Stimulated activated CD4-positive, alpha-beta T cell treated with anti-CD3 and anti-CD28 coated beads, Interleukin-2, amount 100 ng/mL, for 24 hours (primary cell): ENCODE data around the gene FBXL19.

Source experiments
- DNase-seq, 2 donors: peaks; one replicate each; pipeline ENCODE4 v3.0.0-alpha.2; 2020

FBXL19 gene

DNA sequence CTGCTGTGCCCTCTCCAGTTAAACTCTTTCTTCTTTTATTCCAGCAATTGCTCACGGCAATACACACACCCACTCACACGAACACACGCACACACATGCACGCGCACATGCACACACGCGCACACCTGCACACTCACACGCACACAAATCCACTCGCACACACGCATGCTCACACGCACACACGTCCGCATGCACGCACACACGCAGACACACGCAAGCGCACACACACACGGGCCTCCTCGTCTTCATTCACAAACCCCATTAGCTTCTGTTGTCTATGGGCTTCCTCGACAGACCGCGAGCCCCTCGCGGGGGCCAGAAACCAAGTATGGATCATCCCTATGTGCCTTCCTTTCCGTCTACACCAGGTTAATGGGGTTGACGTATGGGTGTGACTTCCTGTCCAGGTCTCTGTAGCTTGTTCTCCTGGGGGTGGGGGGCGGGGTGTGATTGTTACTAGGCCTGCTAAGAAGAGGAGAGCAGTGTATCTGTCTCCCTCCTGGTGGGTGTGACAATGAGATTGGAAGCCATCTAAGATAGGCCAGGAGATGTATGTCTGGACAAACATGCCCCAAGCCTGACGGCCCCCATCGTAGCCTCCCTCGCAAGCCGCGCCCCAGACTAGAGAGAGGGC is 27.6 kb upstream of the FBXL19 start:
- no peak for DNase-seq

DNA sequence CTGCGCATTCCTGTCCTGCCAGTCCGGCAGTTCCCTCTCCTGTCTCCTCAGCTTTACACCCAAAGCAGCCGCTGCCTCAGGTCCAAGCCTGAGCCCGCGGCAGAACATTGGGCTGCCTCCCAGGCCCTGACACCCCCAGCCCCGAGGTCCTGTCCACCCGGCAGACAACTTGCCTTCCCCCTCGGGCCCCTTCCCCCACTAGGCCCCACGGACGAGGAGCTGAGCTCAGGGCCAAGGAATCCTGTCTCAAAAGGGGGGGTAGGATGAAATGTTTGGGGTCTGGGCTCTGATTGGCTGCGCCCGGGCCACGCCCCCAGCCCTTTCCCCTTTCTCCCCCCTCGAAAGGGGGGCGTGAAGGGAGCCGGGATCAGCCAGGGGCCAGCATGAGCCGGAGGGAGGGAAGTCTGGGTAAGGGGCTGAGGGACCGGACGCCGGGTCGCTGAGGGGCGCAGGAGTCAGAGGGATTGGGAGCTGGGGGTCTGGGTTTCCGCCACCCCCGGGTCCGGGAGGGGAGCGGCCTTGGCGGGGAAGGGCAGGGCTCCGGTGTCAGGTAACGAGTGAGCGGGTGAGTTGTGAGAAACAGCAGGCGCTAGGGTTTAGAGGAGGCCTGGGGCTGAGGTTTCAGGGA is 27.0 kb upstream of the FBXL19 start, which contains the start of gene CTF1:
Gene CTF1 (plus strand): TSS at position 354 of the 628 bp plus-strand sequence. CDS start 30 bp downstream, at position 384.
- DNase-seq, result no peak

DNA sequence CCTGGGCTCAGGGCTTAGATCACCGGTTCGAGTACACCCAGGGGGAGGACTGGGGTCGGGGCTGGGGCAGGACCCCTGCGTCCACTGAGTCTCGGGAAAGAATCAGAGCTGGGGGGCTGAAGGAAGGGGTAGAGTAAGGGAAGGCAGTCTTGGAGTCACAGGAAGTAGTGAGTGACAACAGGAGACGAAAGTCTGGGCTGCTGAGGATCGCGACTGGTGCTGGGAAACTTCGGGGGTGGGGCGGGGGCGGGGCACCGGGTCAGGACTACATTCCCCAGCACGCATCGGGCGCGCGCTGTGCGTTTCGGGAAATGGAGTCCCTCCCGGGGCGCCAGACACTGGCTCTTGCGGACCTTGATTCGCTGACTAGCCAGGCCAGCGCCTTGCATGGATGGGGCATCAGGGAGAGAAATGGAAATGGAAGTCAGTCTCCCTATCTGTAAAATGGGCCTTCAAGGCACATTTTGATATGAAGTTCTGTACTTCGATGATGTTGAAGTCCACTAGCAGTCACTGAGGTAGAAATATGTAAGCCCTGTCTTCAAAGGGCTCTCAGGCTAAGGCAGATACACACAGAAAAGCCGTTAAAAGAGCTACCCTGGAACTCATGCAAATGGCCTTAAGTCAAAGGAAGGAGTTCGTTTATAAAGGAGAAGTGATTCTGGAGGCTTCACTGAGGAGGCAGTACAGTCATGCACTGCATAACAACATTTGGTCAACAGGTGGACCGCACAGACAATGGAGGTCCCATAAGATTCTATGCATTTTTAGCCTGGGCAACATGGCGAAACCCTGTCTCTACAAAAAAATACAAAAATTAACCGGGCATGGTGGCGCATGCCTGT is 26.3 kb upstream of the FBXL19 start:
- peak; percentile 84 to 85 for DNase-seq

DNA sequence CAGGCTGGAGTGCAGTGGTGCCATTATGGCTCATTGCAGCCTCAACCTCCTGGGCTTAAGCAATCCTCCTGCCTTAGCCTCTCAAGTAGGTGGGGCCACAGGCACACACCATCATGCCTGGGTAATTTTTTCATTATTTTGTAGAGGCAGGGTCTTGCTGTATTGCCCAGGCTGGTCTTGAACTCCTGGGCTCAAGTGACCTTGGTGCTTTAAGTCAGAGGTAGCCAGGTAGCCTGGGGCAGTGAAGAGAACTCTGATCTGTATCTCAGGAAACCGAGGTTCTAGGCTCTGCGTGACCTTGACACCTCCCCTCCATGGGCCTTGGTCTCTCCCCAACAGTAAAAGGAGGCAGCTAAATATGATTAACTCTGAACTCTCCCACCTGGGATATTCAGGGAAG is 23.6 kb upstream of the FBXL19 start:
- no peak for DNase-seq

DNA sequence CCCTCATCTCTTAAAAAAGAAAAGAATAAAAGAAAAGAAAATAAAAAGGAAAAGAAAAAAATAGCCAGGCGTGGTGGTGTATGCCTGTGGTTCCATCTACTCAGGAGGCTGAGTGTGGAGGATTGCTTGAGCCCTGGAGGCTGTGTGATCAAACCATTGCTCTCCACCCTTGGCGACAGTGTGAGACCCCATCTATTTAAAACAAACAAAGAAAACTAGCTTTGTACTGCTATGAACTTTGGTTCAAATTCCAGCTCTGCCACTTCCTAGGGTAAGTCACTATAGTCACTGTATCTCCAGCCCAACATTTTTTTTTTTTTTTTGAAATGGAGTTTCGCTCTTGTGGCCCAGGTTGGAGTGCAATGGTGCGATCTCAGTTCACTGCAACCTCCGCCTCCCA is 22.8 kb upstream of the FBXL19 start:
- DNase-seq, result no peak

DNA sequence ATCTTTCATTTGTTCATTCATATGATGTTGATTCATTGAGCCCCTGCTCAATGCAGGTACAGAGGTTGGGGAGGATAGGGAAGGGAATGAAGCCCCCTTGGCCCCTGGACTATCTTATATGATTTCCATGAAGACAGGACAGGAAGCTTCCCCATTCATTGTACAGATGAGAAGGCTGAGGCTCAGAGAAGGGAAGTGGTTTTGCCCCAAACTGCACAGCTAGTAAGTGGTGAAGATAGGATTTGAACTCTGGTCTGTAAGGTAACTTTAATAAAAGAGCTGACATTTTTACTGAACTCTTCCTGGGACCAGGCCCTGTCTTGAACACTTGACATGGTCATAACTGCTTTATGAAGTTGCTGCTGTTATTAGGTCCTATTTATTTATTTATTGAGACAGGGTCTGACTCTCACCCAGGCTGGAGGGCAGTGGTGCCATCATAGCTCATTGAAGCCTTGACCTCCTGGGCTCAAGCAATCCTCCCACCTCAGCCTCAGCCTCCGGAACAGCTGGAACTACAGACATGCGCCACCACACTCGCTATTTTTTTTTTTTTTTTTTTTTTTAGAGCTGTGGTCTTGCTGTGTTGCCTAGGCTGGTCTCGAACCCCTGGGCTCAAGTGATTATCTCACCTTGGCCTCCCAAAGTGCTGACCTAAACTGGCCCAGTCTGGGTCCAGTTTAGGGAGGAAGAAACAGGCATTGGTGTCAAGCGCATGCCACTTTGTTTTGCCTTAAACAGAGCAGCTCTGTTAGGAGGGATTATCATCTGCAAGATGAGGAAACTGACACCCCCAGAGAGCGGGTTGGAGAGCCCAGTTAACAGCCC is 22.0 kb upstream of the FBXL19 start:
- DNase-seq, result no peak

DNA sequence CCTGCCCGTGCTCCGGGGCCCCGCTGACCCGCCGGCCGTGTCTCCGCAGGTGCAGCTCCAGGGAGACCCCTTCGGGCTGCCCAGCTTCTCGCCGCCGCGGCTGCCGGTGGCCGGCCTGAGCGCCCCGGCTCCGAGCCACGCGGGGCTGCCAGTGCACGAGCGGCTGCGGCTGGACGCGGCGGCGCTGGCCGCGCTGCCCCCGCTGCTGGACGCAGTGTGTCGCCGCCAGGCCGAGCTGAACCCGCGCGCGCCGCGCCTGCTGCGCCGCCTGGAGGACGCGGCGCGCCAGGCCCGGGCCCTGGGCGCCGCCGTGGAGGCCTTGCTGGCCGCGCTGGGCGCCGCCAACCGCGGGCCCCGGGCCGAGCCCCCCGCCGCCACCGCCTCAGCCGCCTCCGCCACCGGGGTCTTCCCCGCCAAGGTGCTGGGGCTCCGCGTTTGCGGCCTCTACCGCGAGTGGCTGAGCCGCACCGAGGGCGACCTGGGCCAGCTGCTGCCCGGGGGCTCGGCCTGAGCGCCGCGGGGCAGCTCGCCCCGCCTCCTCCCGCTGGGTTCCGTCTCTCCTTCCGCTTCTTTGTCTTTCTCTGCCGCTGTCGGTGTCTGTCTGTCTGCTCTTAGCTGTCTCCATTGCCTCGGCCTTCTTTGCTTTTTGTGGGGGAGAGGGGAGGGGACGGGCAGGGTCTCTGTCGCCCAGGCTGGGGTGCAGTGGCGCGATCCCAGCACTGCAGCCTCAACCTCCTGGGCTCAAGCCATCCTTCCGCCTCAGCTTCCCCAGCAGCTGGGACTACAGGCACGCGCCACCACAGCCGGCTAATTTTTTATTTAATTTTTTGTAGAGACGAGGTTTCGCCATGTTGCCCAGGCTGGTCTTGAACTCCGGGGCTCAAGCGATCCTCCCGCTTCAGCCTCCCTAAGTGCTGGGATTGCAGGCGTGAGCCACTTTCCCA is 21.1 kb upstream of the FBXL19 start:
- peak; percentile 60 to 67 for DNase-seq

DNA sequence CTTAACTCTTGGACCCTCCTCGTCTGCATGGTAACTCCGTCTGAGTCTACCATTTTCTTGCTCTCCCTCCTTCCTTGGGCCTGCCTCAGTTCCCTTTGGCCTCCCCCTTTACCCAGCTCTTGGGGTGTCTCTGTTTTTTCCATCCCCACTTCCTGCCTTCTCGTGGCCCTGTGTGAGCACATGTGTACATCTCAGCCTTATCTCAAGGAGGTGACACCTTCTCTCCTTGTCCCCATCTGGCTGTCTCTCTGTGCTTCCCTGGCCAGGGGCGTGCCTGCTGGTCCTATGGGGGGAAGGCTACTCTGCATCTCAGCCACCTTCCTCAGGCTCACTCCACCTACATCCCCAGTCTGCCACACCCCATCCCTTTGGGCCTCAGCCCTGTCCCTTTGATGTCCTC is 20.4 kb upstream of the FBXL19 start:
- DNase-seq, result peak in 1 of 2 donors; percentile 30

DNA sequence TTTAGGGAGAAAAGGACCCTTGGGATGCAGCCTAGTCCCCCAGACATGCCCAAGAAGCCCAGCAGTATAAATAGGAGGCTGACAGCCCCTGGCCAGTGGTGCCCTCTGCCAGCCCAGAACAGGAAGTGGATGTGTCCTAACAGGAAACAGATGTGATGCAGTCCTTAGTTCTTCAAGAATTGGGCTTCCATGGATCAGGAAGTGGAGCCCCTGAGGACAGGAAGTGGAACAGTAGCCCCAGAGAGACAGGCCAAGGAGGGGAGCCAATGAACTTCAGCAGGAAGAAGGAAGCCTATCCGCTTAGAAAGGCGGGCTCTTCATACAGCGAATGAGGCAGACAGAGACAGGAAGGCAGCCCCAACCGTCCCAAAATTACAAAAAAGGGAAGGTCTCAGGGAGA is 19.8 kb upstream of the FBXL19 start:
- DNase-seq, result no peak

DNA sequence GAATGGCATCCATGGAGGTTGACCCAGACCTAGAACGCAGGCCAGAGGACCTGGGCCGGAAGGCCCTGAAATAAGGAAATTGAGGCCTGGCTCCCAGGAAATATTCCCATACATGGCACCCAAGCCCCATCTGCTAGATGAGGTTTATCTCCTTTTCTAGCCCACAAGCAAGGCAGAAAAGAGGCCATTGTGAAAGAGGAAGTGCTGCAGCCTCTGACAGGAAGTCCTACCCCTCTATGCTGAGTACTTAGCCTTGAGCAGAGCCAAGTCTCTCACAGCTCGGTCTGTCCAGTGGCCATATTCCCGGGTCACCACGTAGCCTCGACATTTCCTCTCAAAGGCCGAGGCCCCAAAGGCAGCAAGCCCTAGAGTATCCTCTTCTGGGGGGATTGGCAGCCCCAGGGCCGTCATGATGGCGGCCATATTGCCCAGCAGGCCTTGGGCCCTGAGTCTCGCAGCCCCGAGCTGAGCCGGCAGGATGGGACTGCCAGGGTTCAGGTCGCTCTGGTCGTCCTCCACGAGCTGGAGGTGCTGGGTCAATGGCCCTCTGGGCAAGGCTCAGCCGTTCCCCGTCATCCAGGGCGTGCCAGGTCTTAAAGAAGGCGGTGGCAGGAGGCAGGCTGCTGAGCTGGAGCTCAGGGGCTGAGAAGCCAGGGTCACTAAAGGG is 19.1 kb upstream of the FBXL19 start:
- no peak for DNase-seq

DNA sequence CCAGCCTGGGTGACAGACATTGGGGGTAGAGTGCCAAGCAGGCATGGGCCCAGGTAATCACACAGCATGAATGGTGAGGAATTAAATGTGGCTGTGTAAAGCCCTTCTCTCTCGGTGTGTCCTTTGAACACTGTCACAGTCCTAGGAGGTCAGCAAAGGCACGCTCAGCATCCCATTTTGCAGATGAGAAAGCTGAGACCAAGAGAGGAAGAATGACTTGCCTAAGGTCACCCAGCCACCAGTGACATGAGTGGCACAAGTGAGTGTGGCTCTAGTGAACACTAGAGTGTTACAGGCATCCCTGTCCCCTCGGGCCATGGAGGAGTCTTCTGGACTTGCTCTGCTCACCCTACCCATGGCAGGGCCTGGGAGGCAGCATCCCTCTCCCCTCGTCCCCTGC is 16.3 kb upstream of the FBXL19 start:
- no peak for DNase-seq

DNA sequence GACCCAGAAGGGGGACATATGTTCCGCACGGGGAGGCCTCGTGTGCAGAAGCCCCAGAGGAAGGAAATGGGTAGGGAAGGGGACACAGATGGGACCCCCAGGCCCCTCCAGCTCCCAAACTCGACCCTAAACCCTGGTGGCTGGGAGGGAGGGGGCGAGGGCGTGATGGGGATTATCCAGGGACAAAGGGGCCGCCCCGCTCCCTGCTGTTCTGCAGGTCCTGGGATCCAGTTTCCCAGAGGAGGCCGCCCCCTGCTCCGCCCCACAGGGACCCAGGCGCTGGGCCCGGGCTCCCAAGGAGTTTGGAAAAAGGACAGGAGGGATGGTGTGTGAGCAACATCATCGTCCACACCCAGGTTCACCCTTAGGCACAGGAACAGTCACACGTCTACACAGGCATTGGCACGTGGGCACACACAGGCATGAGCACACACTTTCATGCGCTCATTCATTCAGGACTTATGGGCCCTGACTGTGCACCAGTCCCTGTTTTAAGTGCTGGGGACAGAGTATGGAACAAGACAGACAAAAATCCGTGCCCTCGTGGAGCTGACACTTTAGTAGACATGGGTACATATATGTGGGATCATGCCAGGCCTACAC is 12.8 kb upstream of the FBXL19 start:
- no peak for DNase-seq

DNA sequence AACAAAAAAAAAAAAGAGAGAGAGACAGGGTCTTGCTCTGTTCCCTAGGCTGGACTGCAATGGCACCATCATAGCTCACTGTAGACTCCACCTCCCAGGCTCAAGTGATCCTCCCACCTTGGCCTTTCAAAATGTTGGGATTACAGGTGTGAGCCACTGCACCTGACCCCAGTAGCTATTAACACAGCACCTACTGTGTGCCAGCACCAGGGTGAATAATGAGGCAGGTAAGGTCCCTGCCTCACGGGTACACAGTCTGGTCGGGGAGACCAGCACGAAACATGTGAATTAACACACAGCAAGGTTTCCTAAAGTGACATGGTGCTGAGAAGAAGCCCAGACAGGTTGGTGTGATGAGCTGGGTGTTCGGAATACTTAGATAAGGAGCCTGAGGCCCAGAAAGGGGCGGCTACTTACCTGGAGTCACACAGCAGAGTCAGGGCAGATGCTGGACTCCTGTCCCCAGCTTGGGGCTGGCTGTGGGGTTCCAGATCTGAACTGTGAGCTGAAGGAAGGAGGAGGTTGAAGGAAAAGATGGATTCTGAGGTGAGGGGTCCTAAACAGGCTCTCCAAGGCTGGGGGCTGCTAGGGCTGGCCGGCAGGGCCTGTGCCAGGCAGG is 10.5 kb upstream of the FBXL19 start:
- no peak for DNase-seq

DNA sequence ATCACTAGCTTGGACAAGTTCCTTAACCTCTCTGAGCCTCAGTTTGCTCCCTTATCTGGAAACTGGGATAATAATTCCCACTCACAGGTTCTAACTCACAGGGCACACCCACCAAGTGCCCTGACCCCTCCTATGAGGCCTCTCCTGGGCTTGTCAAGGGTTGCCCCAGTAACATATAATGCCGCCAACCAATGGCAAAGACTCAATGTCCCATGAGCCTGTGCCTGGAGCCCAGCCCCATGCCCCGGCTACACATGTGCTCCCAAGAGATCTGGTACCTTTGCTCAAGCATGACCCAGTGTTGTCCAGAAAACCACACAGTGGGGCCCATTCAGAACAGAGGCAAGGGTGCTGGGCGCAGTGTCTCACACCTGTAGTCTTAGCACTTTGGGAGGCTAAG is 8.5 kb upstream of the FBXL19 start:
- no peak for DNase-seq

DNA sequence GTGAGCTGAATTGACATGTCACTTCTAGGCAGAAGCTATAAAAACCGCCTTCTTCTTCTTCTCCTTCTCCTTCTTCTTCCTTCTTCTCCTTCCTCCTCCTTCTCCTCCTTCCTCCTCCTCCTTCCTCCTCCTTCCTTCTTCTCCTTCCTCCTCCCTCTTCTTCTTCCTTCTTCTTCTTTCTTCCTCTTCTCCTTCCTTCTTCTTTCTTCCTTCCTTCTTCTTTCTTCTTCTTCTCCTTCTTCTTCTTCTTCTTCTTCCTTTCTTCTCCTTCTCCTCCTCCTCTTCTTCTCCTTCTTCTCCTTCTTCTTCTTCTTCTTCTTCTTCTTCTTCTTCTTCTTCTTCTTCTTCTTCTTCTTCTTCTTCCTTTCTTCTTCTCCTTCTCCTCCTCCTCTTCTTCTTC is 4.8 kb upstream of the FBXL19 start:
- DNase-seq, result no peak

DNA sequence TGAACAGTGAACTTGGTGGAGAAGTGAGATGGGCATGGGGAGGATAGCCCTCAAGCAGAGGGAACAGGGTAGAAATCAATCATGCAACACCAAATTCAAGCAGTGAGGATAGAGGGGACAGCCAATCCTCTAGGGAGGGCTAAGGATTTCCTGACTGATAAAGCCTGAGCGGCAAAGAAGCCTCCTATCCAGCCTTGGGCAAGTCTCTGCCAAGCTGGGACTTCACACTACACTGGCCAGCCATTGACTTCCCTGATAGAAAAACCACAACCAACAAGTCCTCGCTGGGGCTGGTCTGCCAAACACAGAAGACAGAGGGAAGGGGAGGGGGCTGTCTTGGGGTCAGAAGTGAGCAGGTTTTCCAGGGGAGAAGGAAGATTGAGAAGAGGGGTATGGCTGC is 2.5 kb upstream of the FBXL19 start:
- no peak for DNase-seq

DNA sequence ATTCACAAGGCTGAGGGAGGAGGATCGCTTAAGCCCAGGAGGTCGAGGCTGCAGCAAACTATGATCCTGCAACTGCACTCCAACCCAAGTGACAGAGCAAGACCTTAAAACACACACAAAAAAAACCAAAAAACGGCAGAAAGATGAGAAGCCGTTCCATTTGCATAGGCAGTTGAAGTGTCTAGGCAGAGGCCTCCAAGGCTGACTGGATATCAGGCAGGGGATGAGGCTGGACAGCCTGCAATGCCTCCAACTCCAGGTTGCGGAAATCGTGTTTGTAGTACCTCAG is 2.0 kb upstream of the FBXL19 start:
- no peak for DNase-seq

DNA sequence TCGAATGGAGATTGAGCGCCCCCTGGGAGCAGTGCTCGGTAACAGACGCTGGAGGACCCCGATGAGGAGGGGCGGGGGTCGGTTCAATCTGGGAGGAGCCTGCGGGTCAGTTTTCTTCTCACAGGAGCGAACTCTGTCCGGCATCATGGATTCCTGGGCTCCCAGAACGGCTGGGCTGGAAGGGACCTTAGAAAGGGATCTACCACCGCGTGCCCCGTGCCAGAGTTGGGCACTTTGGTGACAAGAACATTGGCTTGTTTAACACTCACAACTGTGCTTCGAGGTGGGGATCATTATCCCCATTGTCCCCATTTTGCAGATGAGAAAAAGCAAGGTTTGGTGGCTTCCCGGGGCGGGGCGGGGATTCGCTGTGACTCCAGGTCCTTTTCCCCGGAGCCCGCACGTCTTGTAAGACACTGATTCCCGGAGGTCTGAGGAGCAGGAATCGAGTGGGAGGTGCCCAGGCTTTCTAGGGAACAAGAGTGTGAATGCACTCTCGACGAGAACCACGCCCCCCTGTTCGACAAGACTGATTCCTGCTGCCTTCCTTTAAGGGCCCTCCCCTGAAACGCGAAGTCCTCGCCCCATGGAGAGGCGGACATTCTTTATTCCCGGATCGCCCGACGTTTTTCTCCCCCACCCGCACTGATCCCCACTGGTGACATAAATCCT is 1.5 kb upstream of the FBXL19 start:
- peak; percentile 91 for DNase-seq

DNA sequence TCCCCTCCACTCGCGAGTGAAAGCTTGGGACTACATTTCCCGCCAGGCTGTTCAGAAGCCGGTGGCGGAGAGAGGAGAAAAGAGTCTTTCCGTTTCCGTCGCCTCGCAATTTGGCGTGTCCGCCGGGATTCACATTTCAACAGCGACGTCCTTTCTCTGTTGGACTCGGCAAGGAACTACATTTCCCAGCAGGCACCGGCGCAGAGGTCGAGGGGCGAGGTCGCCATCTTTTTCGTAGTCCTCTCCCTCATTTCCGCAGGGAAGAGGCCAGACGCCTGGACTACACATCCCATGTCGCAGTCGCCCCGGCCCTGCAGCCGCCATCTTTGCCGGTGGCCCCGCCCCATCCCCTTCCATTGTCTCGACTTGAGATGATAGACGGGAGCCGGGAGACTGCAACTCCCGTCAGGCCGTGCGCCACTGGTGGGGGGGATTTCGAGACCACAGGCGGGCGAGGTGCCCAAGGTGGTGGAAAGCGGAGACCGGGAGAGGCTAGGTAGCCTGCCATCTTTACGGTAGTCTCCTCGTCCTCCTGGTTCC is 882 bp upstream of the FBXL19 start:
- peak; percentile 99 for DNase-seq
